Keratinocyte (primary cell): Measurements from ENCODE around the gene DIDO1.

Source experiments
- EZH2 ChIP-seq: IDR thresholded peaks from one replicate; pipeline ENCODE4 v1.6.1; 2012; ENCODE audit warnings: inconsistent platforms, mild to moderate bottlenecking, low read length, moderate library complexity
- TF ChIP-seq, protein P1 (sequence below), 3 experiments: IDR thresholded peaks in 1 of 3; conservative IDR thresholded peaks in 1 of 3; optimal IDR thresholded peaks in 1 of 3; 2 replicates in 2 of 3; 3 replicates in 1 of 3; pipeline versions ENCODE3 to v1.5.1; 2011; ENCODE audit warnings: low read length in 3 of 3, mild to moderate bottlenecking in 3 of 3, moderate library complexity in 2 of 3, control low read depth in 1 of 3, inconsistent platforms in 1 of 3; ENCODE audit not compliant: insufficient read depth in 2 of 3; ENCODE audit errors: extremely low read depth in 1 of 3

DNA sequence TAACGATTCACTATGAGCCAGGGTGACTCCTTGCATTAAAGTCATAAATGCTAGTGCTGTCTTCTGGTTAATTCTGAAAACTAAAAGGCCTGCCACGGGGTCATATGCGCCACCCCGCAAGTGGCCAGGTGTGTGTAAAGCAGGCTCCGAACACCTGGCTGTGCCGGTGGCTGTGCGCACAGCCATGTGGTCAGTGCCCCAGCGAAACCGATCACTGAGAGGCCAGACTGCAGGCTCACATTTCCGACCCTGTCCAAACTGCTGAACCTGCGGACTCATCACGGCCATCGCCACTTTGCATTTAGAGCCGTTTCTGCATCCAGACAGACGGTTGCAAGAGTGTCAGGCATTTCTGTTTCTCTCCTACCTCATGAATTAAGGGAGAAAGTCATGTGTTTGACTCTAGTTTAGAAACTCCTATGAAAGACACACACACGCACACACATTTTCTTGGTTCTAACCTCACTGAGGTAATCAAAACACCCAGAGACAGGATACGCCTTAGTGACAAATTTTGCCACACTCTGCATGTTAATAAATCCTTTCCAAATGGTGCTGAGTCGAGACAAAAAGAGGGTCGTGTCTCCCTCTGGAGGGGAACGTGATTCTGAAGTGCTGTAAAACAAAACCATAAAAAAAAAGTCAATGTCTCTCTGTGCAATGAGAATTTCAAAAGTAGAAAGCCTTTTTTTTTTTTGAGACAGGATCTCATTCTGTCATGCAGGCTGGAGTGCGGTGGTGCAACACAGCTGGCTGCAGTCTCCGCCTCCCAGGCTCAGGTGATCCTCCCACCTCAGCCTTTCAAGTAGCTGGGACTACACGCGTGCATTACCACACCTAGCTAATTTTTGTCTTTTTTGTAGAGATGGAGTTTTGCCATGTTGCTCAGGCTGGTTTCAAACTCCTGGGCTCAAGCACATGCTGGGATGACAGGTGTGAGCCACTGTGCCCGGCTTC lies 33.7 kb downstream of the DIDO1 start:
- TF ChIP-seq, protein P1, sequence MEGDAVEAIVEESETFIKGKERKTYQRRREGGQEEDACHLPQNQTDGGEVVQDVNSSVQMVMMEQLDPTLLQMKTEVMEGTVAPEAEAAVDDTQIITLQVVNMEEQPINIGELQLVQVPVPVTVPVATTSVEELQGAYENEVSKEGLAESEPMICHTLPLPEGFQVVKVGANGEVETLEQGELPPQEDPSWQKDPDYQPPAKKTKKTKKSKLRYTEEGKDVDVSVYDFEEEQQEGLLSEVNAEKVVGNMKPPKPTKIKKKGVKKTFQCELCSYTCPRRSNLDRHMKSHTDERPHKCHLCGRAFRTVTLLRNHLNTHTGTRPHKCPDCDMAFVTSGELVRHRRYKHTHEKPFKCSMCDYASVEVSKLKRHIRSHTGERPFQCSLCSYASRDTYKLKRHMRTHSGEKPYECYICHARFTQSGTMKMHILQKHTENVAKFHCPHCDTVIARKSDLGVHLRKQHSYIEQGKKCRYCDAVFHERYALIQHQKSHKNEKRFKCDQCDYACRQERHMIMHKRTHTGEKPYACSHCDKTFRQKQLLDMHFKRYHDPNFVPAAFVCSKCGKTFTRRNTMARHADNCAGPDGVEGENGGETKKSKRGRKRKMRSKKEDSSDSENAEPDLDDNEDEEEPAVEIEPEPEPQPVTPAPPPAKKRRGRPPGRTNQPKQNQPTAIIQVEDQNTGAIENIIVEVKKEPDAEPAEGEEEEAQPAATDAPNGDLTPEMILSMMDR (optimal IDR thresholded peaks at IDR 0.05 in 1 of 3, IDR thresholded peaks at IDR 0.05 in 1 of 3, conservative IDR thresholded peaks at IDR 0.05 in 1 of 3; ENCODE audit: extremely low read depth in 1 of 3, insufficient read depth in 2 of 3, low read length in 3 of 3), result no peak
- TF ChIP-seq EZH2, result no peak
